ENCODE measurements around the gene ABCC5.

Gene ABCC5

GRCh38 chr3:184045995-184046394 is 28.3 kb upstream of the ABCC5 start:
- Histone ChIP-seq H3K4me1 (ENCODE audit: insufficient read depth, low read length, severe bottlenecking) (no peaks in the 10 kb centered on the region), H3K9me3 (ENCODE audit: low read length) (no peaks in the 10 kb centered on the region), H3K27ac (ENCODE audit: low read depth, low read length, poor library complexity, severe bottlenecking) (no peak overlapping the region), H3K27me3 (ENCODE audit: insufficient read depth, low read length) (no peaks in the 10 kb centered on the region; the same call in 1 of the 2 replicates), H3K9me2 (ENCODE audit: low read depth, low read length) (no peaks in the 10 kb centered on the region), H3K36me3 (ENCODE audit: insufficient read depth, low read length) (no peaks in the 10 kb centered on the region), H3K79me2 (ENCODE audit: insufficient read depth, low read length) (no peaks in the 10 kb centered on the region), H2AFZ (ENCODE audit: low read length) (no peak overlapping the region), H3K4me3 (ENCODE audit: low read depth, low read length, poor library complexity, severe bottlenecking) (no peak overlapping the region), H4K20me1 (ENCODE audit: insufficient read depth, low read length) (no peaks in the 10 kb centered on the region), H3K4me2 (ENCODE audit: low read length) (no peak overlapping the region), H3K9ac (ENCODE audit: low read length) (no peak overlapping the region), H3F3A (ENCODE audit: insufficient read depth, low read length) (no peaks in the 10 kb centered on the region)
- TF ChIP-seq EZH2 (IDR thresholded peaks at IDR 0.05; ENCODE audit: borderline replicate concordance, low read length) (no peak), CTCF (IDR thresholded peaks at IDR 0.05; ENCODE audit: low read length) (no peak)

DNA sequence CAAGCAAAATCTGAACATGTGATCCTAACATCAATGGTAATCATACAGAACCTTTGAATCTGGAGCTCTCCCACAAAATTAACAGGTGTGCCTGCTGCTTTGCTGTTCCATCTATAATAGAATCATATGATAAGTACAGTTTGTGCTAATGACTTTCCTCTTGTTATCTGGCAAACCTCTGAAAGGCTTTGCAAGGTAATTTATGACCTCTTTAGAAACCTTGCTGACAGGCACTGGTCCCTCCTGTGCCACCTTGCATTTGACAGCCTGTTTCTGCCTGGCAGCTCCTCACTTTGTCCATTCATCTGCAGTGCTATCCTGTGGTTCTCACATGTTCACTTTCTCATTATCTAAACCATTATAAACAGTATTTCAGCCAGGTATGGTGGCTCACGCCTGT is 24.9 kb upstream of the ABCC5 start:
- H3K4me3 ChIP-seq (ENCODE audit: low read depth, low read length, poor library complexity, severe bottlenecking) = no peak overlapping the region
- H4K20me1 ChIP-seq (ENCODE audit: insufficient read depth, low read length) = no peaks in the 10 kb centered on the region
- H3K9ac ChIP-seq (ENCODE audit: low read length) = no peak overlapping the region
- TF ChIP-seq CTCF (IDR thresholded peaks at IDR 0.05; ENCODE audit: low read length) = no peak
- TF ChIP-seq EZH2 (IDR thresholded peaks at IDR 0.05; ENCODE audit: borderline replicate concordance, low read length) = no peak
- H3K9me3 ChIP-seq (ENCODE audit: low read length) = no peaks in the 10 kb centered on the region
- no peak overlapping the region for H2AFZ ChIP-seq (ENCODE audit: low read length)
- H3K4me1 ChIP-seq (ENCODE audit: insufficient read depth, low read length, severe bottlenecking) = no peaks in the 10 kb centered on the region
- H3K27me3 ChIP-seq (ENCODE audit: insufficient read depth, low read length) = no peaks in the 10 kb centered on the region
- H3F3A ChIP-seq (ENCODE audit: insufficient read depth, low read length) = no peaks in the 10 kb centered on the region
- no peak overlapping the region for H3K27ac ChIP-seq (ENCODE audit: low read depth, low read length, poor library complexity, severe bottlenecking)
- H3K9me2 ChIP-seq (ENCODE audit: low read depth, low read length) = no peaks in the 10 kb centered on the region
- H3K36me3 ChIP-seq (ENCODE audit: insufficient read depth, low read length) = no peaks in the 10 kb centered on the region
- no peak overlapping the region for H3K4me2 ChIP-seq (ENCODE audit: low read length)
- no peaks in the 10 kb centered on the region for H3K79me2 ChIP-seq (ENCODE audit: insufficient read depth, low read length)

- Histone ChIP-seq H2AFZ (ENCODE audit: low read length) (no peak overlapping the region), H3K27ac (ENCODE audit: low read depth, low read length, poor library complexity, severe bottlenecking) (no peak overlapping the region), H3F3A (ENCODE audit: insufficient read depth, low read length) (no peaks in the 10 kb centered on the region), H3K9me3 (ENCODE audit: low read length) (no peaks in the 10 kb centered on the region), H3K4me1 (ENCODE audit: insufficient read depth, low read length, severe bottlenecking) (no peaks in the 10 kb centered on the region), H3K79me2 (ENCODE audit: insufficient read depth, low read length) (no peaks in the 10 kb centered on the region), H4K20me1 (ENCODE audit: insufficient read depth, low read length) (no peaks in the 10 kb centered on the region), H3K9me2 (ENCODE audit: low read depth, low read length) (no peaks in the 10 kb centered on the region), H3K4me2 (ENCODE audit: low read length) (no peak overlapping the region), H3K36me3 (ENCODE audit: insufficient read depth, low read length) (no peaks in the 10 kb centered on the region), H3K27me3 (ENCODE audit: insufficient read depth, low read length) (no peaks in the 10 kb centered on the region), H3K9ac (ENCODE audit: low read length) (no peak overlapping the region), H3K4me3 (ENCODE audit: low read depth, low read length, poor library complexity, severe bottlenecking) (no peak overlapping the region)
- TF ChIP-seq EZH2 (IDR thresholded peaks at IDR 0.05; ENCODE audit: borderline replicate concordance, low read length) (no peak), CTCF (IDR thresholded peaks at IDR 0.05; ENCODE audit: low read length) (peak; percentile 21; the same call in 1 of the 2 replicates)
Observed at GRCh38 chr3:184040010-184040409, 22.3 kb upstream of the ABCC5 start.

All from OCI-LY1 (cell line).